22Rv1 (cell line): ENCODE measurements around the gene ZNF844.

ENCODE experiments used
- CTCF ChIP-seq: fragments of 450-650 bp; IDR thresholded peaks from 2 replicates; pipeline ENCODE4 v1.5.1; 2017; ENCODE audit warnings: mild to moderate bottlenecking
- ZFX ChIP-seq: fragments of 450-650 bp; IDR thresholded peaks from 2 replicates; pipeline ENCODE4 v1.6.1; 2017; ENCODE audit warnings: antibody characterized with exemption, borderline replicate concordance

DNA sequence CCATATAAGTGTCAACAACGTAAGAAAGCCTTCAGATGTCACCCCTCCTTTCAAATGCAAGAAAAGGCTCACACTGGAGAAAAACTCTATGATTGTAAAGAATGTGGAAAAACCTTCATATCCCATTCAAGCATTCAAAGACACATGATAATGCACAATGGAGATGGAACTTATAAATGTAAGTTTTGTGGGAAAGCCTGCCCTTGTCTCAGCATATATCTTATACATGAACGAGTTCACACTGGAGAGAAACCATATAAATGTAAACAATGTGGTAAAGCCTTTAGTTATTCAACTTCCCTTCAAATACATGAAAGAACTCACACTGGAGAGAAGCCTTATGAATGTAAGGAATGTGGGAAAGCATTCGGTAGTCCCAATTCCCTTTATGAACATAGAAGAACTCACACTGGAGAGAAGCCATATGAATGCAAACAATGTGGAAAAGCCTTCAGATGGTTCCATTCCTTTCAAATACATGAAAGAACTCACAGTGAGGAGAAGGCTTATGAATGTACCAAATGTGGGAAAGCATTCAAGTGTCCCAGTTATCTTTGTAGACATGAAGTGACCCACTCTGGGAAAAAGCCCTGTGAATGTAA lies 11.1 kb downstream of the ZNF844 start:
- no peak for TF ChIP-seq CTCF
- TF ChIP-seq ZFX, result no peak
